ENCODE measurements around the gene CPA2. TPM values are rescaled to one million over a fixed set of nuclear protein-coding genes. Genes with fewer than 3 reads are reported as not detected.

CPA2 gene
- total and polyA plus RNA-seq, 2 of the 4 experiments (the other 2 are of a cell fraction): 0.05 TPM; not detected in 1

DNA sequence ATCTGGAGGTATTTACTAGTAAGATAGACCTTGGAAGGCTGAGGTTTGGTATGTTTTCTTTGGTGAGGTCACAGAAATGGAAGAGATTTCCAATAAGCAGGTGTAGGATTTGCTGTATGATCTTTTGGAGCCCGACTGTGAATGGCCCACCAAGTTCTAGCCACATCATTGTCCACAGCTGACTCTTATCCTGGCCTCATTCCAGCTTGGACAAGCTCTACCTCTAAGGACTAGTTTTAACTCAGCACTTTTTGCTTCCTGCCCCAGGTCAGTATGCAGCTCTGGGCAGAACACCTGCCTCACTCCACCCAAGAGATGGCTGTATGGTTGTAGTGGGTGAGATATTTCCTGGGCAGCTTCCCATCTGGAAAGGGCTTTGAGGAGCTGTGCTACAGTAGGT lies 20.2 kb downstream of the CPA2 start:
- TF ChIP-seq POLR2A (IDR thresholded peaks at IDR 0.05; ENCODE audit: low read depth, low read length) (no peak), CHD1 (IDR thresholded peaks at IDR 0.05; ENCODE audit: low read depth, low read length) (no peak), RFX5 (IDR thresholded peaks at IDR 0.05; ENCODE audit: low read depth, low read length) (no peak), MXI1 (IDR thresholded peaks at IDR 0.05; ENCODE audit: borderline replicate concordance, low read depth, low read length) (no peak), RAD21 (IDR thresholded peaks at IDR 0.05; ENCODE audit: low read length) (no peak)
- TF ChIP-seq, protein P1, sequence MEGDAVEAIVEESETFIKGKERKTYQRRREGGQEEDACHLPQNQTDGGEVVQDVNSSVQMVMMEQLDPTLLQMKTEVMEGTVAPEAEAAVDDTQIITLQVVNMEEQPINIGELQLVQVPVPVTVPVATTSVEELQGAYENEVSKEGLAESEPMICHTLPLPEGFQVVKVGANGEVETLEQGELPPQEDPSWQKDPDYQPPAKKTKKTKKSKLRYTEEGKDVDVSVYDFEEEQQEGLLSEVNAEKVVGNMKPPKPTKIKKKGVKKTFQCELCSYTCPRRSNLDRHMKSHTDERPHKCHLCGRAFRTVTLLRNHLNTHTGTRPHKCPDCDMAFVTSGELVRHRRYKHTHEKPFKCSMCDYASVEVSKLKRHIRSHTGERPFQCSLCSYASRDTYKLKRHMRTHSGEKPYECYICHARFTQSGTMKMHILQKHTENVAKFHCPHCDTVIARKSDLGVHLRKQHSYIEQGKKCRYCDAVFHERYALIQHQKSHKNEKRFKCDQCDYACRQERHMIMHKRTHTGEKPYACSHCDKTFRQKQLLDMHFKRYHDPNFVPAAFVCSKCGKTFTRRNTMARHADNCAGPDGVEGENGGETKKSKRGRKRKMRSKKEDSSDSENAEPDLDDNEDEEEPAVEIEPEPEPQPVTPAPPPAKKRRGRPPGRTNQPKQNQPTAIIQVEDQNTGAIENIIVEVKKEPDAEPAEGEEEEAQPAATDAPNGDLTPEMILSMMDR (conservative IDR thresholded peaks at IDR 0.05; ENCODE audit: low read depth, low read length): no peak
- DNase-seq: peak; percentile 41
- in situ Hi-C loops (cut with MboI; ENCODE audit: low sequenced_read_pairs): no loop called here

More for the DNA sequence above, 20.2 kb downstream of the CPA2 start:
- Histone ChIP-seq H2AK5ac (ENCODE audit: low read depth, low read length) (no peak overlapping the region), H2AFZ (replicated peaks; ENCODE audit: low read length, poor library complexity) (no peak overlapping the region), H3K23ac (ENCODE audit: low read depth, low read length) (no peak overlapping the region), H4K8ac (ENCODE audit: low read depth in 2 of 2, low read length in 2 of 2) (no peak overlapping the region), H3K9me3 (ENCODE audit: control insufficient read depth, insufficient read depth, low read length) (no peaks in the 10 kb centered on the region), H3K79me1 (ENCODE audit: low read depth in 1 of 2, low read length in 2 of 2) (0 out of 4 replicates have a peak, but pooled peaks cover 0 to 3% of the 10 kb centered on the region in 2 experiments), H3K56ac (ENCODE audit: extremely low read depth, insufficient read depth, low read length) (no peak overlapping the region), H2BK120ac (ENCODE audit: low read depth, low read length) (0 out of 2 replicates have a peak overlapping the region, but pooled peaks have one; percentile 52), H4K91ac (ENCODE audit: insufficient read depth, low read depth, low read length) (no peak overlapping the region), H3K36me3 (ENCODE audit: control insufficient read depth, insufficient read depth, low read length) (no peaks in the 10 kb centered on the region), H2BK5ac (ENCODE audit: low read depth, low read length, poor library complexity, severe bottlenecking) (no peak overlapping the region), H3K18ac (ENCODE audit: low read depth, low read length) (no peak overlapping the region), H2BK20ac (ENCODE audit: low read depth, low read length) (0 out of 2 replicates have a peak overlapping the region, but pooled peaks have one; percentile 67), H3K14ac (replicated peaks; ENCODE audit: low read depth, low read length) (no peak overlapping the region), H2AK9ac (replicated peaks; ENCODE audit: low read depth, low read length, poor library complexity) (no peak overlapping the region), H3K9me1 (ENCODE audit: insufficient read depth, low read length) (peaks cover 14% of the 10 kb centered on the region), H3K9ac (ENCODE audit: low read depth, low read length) (no peak overlapping the region), H3K27ac (ENCODE audit: insufficient read depth, low read length) (no peak overlapping the region), H3K4me2 (ENCODE audit: low read depth, low read length) (no peak overlapping the region), H3K4me1 (ENCODE audit: control insufficient read depth, insufficient read depth, low read length) (peaks cover 6% of the 10 kb centered on the region; the same call in 1 of the 2 replicates), H4K5ac (ENCODE audit: low read depth, low read length) (no peak overlapping the region), H2BK15ac (ENCODE audit: low read depth, low read length) (no peak overlapping the region), H3K4me3 (ENCODE audit: insufficient read depth, low read depth, low read length) (no peak overlapping the region), H4K20me1 (ENCODE audit: insufficient read depth, low read length) (no peaks in the 10 kb centered on the region), H3K27me3 (ENCODE audit: control insufficient read depth, insufficient read depth, low read length) (no peaks in the 10 kb centered on the region), H3K4ac (ENCODE audit: low read depth, low read length) (no peak overlapping the region)
- intact Hi-C loops (cut with micrococcal nuclease) (no loop called here), dilution Hi-C loops (cut with HindIII; ENCODE audit: low sequenced_read_pairs, unreplicated experiment) (no loop called here)
- no CpG with 5 or more reads among the region's 1 CpG for WGBS, 2 experiments (ENCODE audit: extremely low coverage in 2 of 2, insufficient read length in 1 of 2)
- BruUV-seq (replicated peaks): no TSS peak
- ATAC-seq (ENCODE audit: low read depth): no peak
- CTCF ChIA-PET: interaction anchor here (0.7 kb wide), 1 partner anchor 13 kb away, joined by 7 read pairs; no protein-coding TSS in a partner anchor
- POLR2A ChIA-PET (ENCODE audit: unreplicated experiment): no interaction called here
